BJ (cell line): ENCODE measurements around the gene ABTB1. TPM values are rescaled to one million over a fixed set of nuclear protein-coding genes. Genes with fewer than 3 reads are reported as not detected.

Source experiments
- CTCF ChIA-PET: fragments of 350-600 bp; formaldehyde crosslinking; extraction: SDS; loops from one replicate; lab custom pipeline; 2021; ENCODE audit warnings: antibody characterized with exemption, inconsistent platforms; lab: Yijun Ruan, JAX
- POLR2A ChIA-PET: fragments of 300-600 bp; sonication (Branson Sonifier 250); formaldehyde crosslinking; extraction: SDS; loops from one replicate; lab custom pipeline; 2021; ENCODE audit warnings: antibody characterized with exemption; lab: Charles Lee
- DNase-seq: peaks from one replicate; pipeline ENCODE4 v3.0.0-alpha.2; 2011; ENCODE audit warnings: low read depth
- H3K27me3 ChIP-seq: 2 replicates; pipeline ENCODE4 v1.6.0; 2011; ENCODE audit warnings: low read length; ENCODE audit not compliant: control insufficient read depth, insufficient read depth
- H3K36me3 ChIP-seq: 2 replicates; pipeline ENCODE4 v1.5.1; 2011; ENCODE audit warnings: low read length; ENCODE audit not compliant: control insufficient read depth, insufficient read depth
- H3K4me3 ChIP-seq: 2 replicates; pipeline ENCODE4 v1.5.1; 2011; ENCODE audit warnings: low read depth, mild to moderate bottlenecking, control low read depth, low read length
- CTCF ChIP-seq: IDR thresholded peaks from 2 replicates; pipeline ENCODE4 v1.5.1; 2011; ENCODE audit warnings: low read depth, mild to moderate bottlenecking, control low read depth, inconsistent platforms, low read length, moderate library complexity; ENCODE audit not compliant: insufficient read depth
- polyA plus RNA-seq: library from polyadenylated mRNA; depleted of rRNA; stranded (reverse); fragments of >200 nt; gene quantifications from 2 replicates; pipeline ENCODE4 v1.2.3, GENCODE V29; 2011

Gene ABTB1
- polyA plus RNA-seq, 1 experiment, result 46.5 TPM

GRCh38 chr3:127710155-127710941 is 37.6 kb downstream of the ABTB1 start:
- Histone ChIP-seq H3K27me3 (no peaks in the 10 kb centered on the region), H3K4me3 (no peak overlapping the region), H3K36me3 (peaks cover 13% of the 10 kb centered on the region)
- ChIA-PET POLR2A (no interaction called here), CTCF (interaction anchor here (1.0 kb wide), 1 partner anchor 13 kb away, joined by 3 read pairs; no protein-coding TSS in a partner anchor)
- TF ChIP-seq CTCF, result no peak
- no peak for DNase-seq

GRCh38 chr3:127711021-127711695 is 38.4 kb downstream of the ABTB1 start:
- Histone ChIP-seq H3K4me3 (no peak overlapping the region), H3K36me3 (peaks cover 12% of the 10 kb centered on the region), H3K27me3 (no peaks in the 10 kb centered on the region)
- TF ChIP-seq CTCF, result no peak
- ChIA-PET CTCF (no interaction called here), POLR2A (no interaction called here)
- DNase-seq, result no peak

DNA sequence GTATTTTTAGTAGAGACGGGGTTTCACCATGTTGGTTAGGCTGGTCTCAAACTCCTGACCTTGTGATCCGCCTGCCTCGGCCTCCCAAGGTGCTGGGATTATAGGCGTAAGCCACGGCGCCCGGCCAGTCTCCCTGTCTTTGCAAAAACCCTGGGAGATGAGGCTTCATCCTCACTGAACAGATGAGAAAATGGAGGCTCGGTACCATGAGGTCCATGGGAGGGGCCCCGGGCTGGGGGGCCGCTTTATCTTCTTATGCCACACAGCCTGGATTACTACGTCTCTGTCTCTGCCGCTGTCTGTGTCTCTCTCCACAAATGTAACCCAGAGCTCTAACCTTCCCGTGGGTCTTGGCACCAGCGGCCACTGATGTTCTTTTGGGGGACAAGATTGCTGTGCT is 39.1 kb downstream of the ABTB1 start:
- Histone ChIP-seq H3K27me3 (no peaks in the 10 kb centered on the region), H3K36me3 (peaks cover 9% of the 10 kb centered on the region), H3K4me3 (no peak overlapping the region)
- no peak for TF ChIP-seq CTCF
- POLR2A ChIA-PET, result no interaction called here
- DNase-seq, result no peak
- CTCF ChIA-PET, result no interaction called here

DNA sequence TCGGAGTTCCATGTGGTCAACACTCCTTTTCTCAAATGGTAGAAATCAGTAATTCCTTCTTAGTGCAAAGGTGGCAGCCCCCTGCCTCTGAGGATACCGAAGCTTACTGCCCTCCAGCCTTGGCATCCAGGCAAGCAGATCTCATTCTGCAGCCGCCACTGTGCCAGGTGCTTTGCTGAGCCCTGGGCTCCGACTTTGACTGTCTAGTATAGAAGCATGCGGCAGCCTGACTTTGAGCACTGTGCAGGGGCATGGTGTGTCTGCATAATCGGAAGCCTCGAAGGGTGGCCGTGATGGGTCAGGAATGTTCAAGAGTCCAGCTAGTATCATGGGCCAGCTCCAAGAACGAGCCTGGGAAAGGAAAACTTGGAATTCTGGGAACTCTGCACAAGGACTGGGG is 39.7 kb downstream of the ABTB1 start:
- ChIA-PET CTCF (interaction anchor here (1.6 kb wide), 1 partner anchor 21 kb away, joined by 3 read pairs; no protein-coding TSS in a partner anchor), POLR2A (no interaction called here)
- H3K36me3 ChIP-seq, result peaks cover 9% of the 10 kb centered on the region

More for the DNA sequence above, 39.7 kb downstream of the ABTB1 start:
- TF ChIP-seq CTCF, result no peak
- Histone ChIP-seq H3K27me3 (no peaks in the 10 kb centered on the region), H3K4me3 (no peak overlapping the region)
- no peak for DNase-seq
